Measurements from ENCODE around the gene NBEA. TPM values are rescaled to one million over a fixed set of nuclear protein-coding genes. Genes with fewer than 3 reads are reported as not detected.

The NBEA gene
- total RNA-seq, 1 donor from 2014 or later: 12.0 TPM

GRCh38 chr13:35489050-35489449, 547.0 kb downstream of the NBEA start:
- no peaks in the 10 kb centered on the region for H3K27me3 ChIP-seq
- intact Hi-C loops (cut with DNase I): no loop called here
- no peaks in the 10 kb centered on the region for H3K9me3 ChIP-seq
- TF ChIP-seq CTCF (IDR thresholded peaks at IDR 0.05) (no peak), POLR2AphosphoS5 (IDR thresholded peaks at IDR 0.05; ENCODE audit: insufficient read depth in 1 of 2, low read depth in 1 of 2) (peak in 1 of 2 donors; percentile 36)
- no peak overlapping the region for H3K4me3 ChIP-seq
- no peaks in the 10 kb centered on the region for H3K36me3 ChIP-seq
- H3K4me1 ChIP-seq: peaks cover 5% of the 10 kb centered on the region
- no peak overlapping the region for H3K27ac ChIP-seq
- no peak for DNase-seq (ENCODE audit: extremely low spot score in 2 of 2)

- Histone ChIP-seq H3K36me3 (no peaks in the 10 kb centered on the region), H3K4me1 (no peaks in the 10 kb centered on the region), H3K4me3 (no peak overlapping the region), H3K9me3 (no peaks in the 10 kb centered on the region), H3K27me3 (no peaks in the 10 kb centered on the region), H3K27ac (no peak overlapping the region)
- DNase-seq (ENCODE audit: extremely low spot score in 2 of 2): no peak
- TF ChIP-seq POLR2A (IDR thresholded peaks at IDR 0.05) (no peak), CTCF (IDR thresholded peaks at IDR 0.05) (no peak), POLR2AphosphoS5 (IDR thresholded peaks at IDR 0.05; ENCODE audit: insufficient read depth in 1 of 2, low read depth in 1 of 2) (no peak)
- intact Hi-C loops (cut with DNase I): no loop called here
Observed at GRCh38 chr13:35496006-35496405, 553.9 kb downstream of the NBEA start.

- peaks cover 5% of the 10 kb centered on the region for H3K4me1 ChIP-seq
- no peaks in the 10 kb centered on the region for H3K27me3 ChIP-seq
- no peaks in the 10 kb centered on the region for H3K36me3 ChIP-seq
- intact Hi-C loops (cut with DNase I): no loop called here
- H3K27ac ChIP-seq: no peak overlapping the region
- no peak for TF ChIP-seq CTCF (IDR thresholded peaks at IDR 0.05)
- TF ChIP-seq POLR2A (IDR thresholded peaks at IDR 0.05): no peak
- no peak for TF ChIP-seq POLR2AphosphoS5 (IDR thresholded peaks at IDR 0.05; ENCODE audit: insufficient read depth in 1 of 2, low read depth in 1 of 2)
- DNase-seq (ENCODE audit: extremely low spot score in 2 of 2): no peak
- H3K9me3 ChIP-seq: no peaks in the 10 kb centered on the region
- no peak overlapping the region for H3K4me3 ChIP-seq
Observed at GRCh38 chr13:35496761-35497386, 554.8 kb downstream of the NBEA start.

- no peak for DNase-seq (ENCODE audit: extremely low spot score in 2 of 2)
- intact Hi-C loops (cut with DNase I): no loop called here
- Histone ChIP-seq H3K27ac (no peak overlapping the region), H3K36me3 (no peaks in the 10 kb centered on the region), H3K9me3 (no peaks in the 10 kb centered on the region), H3K4me1 (peaks cover 7% of the 10 kb centered on the region), H3K27me3 (no peaks in the 10 kb centered on the region), H3K4me3 (no peak overlapping the region)
- TF ChIP-seq POLR2AphosphoS5 (IDR thresholded peaks at IDR 0.05; ENCODE audit: insufficient read depth in 1 of 2, low read depth in 1 of 2) (no peak), CTCF (IDR thresholded peaks at IDR 0.05) (no peak), POLR2A (IDR thresholded peaks at IDR 0.05) (no peak)
Observed at GRCh38 chr13:35498231-35498630, 556.2 kb downstream of the NBEA start.

- TF ChIP-seq POLR2A (IDR thresholded peaks at IDR 0.05): no peak
- TF ChIP-seq POLR2AphosphoS5 (IDR thresholded peaks at IDR 0.05; ENCODE audit: insufficient read depth in 1 of 2, low read depth in 1 of 2): no peak
- TF ChIP-seq CTCF (IDR thresholded peaks at IDR 0.05): no peak
- H3K36me3 ChIP-seq: no peaks in the 10 kb centered on the region
- no peak overlapping the region for H3K27ac ChIP-seq
- DNase-seq (ENCODE audit: extremely low spot score in 2 of 2): no peak
- no peaks in the 10 kb centered on the region for H3K27me3 ChIP-seq
- H3K4me1 ChIP-seq: peaks cover 7% of the 10 kb centered on the region
- intact Hi-C loops (cut with DNase I): no loop called here
- no peak overlapping the region for H3K4me3 ChIP-seq
- H3K9me3 ChIP-seq: no peaks in the 10 kb centered on the region
Observed at GRCh38 chr13:35499196-35499662, 557.2 kb downstream of the NBEA start.

All from vagina (tissue), 2 donors.